GM23248 (cell line): ENCODE measurements around the gene NDE1. TPM values are rescaled to one million over a fixed set of nuclear protein-coding genes. Genes with fewer than 3 reads are reported as not detected.
"Not testable (repeated sequence)": the region's sequence is repeated elsewhere in the genome, so short reads cannot be mapped to it uniquely, and the experiment has no call there.

ENCODE experiments used
- DNase-seq: peaks from one replicate; pipeline ENCODE4 v3.0.0-alpha.2; 2015
- H2AFZ ChIP-seq: fragments of 200-600 bp; sonication (generic); 2 replicates; pipeline ENCODE4 v1.6.1; 2016; ENCODE audit warnings: antibody characterized with exemption
- H3F3A ChIP-seq: fragments of 200-600 bp; sonication (generic); 2 replicates; pipeline ENCODE4 v1.6.1; 2016; ENCODE audit warnings: mild to moderate bottlenecking, antibody characterized with exemption, mixed run types; ENCODE audit not compliant: insufficient read depth
- H3K27ac ChIP-seq: fragments of 200-600 bp; sonication (generic); 2 replicates; pipeline ENCODE4 v1.5.1; 2016; ENCODE audit warnings: mild to moderate bottlenecking
- H3K27me3 ChIP-seq: fragments of 200-600 bp; sonication (generic); replicated peaks from 2 replicates; pipeline ENCODE4 v1.6.1; 2016; ENCODE audit warnings: mild to moderate bottlenecking; ENCODE audit not compliant: insufficient read depth
- H3K36me3 ChIP-seq: fragments of 200-600 bp; sonication (generic); 2 replicates; pipeline ENCODE4 v1.6.1; 2016; ENCODE audit warnings: low read depth, mild to moderate bottlenecking
- H3K4me1 ChIP-seq: fragments of 200-600 bp; sonication (generic); 2 replicates; pipeline ENCODE4 v1.6.1; 2016; ENCODE audit warnings: mild to moderate bottlenecking; ENCODE audit not compliant: insufficient read depth
- H3K4me2 ChIP-seq: fragments of 200-600 bp; sonication (generic); one replicate; pipeline ENCODE4 v1.6.1; 2016; ENCODE audit warnings: mild to moderate bottlenecking; ENCODE audit not compliant: unreplicated experiment
- H3K4me3 ChIP-seq: fragments of 200-600 bp; sonication (generic); 2 replicates; pipeline ENCODE4 v1.5.1; 2016; ENCODE audit warnings: mild to moderate bottlenecking
- H3K79me2 ChIP-seq: fragments of 200-600 bp; sonication (generic); 2 replicates; pipeline ENCODE4 v1.6.1; 2016; ENCODE audit warnings: mild to moderate bottlenecking; ENCODE audit not compliant: insufficient read depth
- H3K9ac ChIP-seq: fragments of 200-600 bp; sonication (generic); 2 replicates; pipeline ENCODE4 v1.6.1; 2016; ENCODE audit warnings: mild to moderate bottlenecking
- H3K9me2 ChIP-seq: fragments of 200-600 bp; sonication (generic); 2 replicates; pipeline ENCODE4 v1.6.1; 2016; ENCODE audit warnings: mixed run types, mild to moderate bottlenecking, moderate library complexity; ENCODE audit not compliant: insufficient read depth
- H3K9me3 ChIP-seq: fragments of 200-600 bp; sonication (generic); one replicate; pipeline ENCODE4 v1.6.1; 2017; ENCODE audit warnings: low read depth
- H4K20me1 ChIP-seq: fragments of 200-600 bp; sonication (generic); 2 replicates; pipeline ENCODE4 v1.6.0; 2016; ENCODE audit not compliant: insufficient read depth
- EZH2 ChIP-seq: fragments of 200-600 bp; sonication (generic); IDR thresholded peaks from 2 replicates; pipeline ENCODE4 v1.6.1; 2018; ENCODE audit warnings: antibody characterized with exemption, mild to moderate bottlenecking; ENCODE audit not compliant: insufficient read depth, poor library complexity, severe bottlenecking
- EZH2phosphoT487 ChIP-seq: fragments of 200-600 bp; sonication (generic); IDR thresholded peaks from 2 replicates; pipeline ENCODE4 v1.6.1; 2018; ENCODE audit warnings: antibody characterized with exemption, moderate library complexity, mild to moderate bottlenecking, low read depth; ENCODE audit not compliant: insufficient read depth
- WGBS, 2 experiments: methylation state at CpG; one replicate each; pipeline ENCODE4 v1.1.6; 2015 to 2017; ENCODE audit warnings: low lambda C conversion rate in 2 of 2, low coverage in 1 of 2; ENCODE audit errors: missing lambda C conversion rate in 2 of 2; 5-methylcytosine and 5-hydroxymethylcytosine counted together
- in situ Hi-C: fragments of 300-500 bp; cut with MboI; formaldehyde crosslinking; loops from 2 replicates; pipeline ENCODE4 v1.15.0; 2020
- polyA plus RNA-seq: library from polyadenylated mRNA; unstranded; fragments of >200 nt; fragmentation: Nextera tagmentation; extraction: Ambion mirVana; gene quantifications from 2 replicates; pipeline ENCODE4 v1.2.1, GENCODE V29; 2016
- total RNA-seq: library from RNA; depleted of rRNA; stranded (reverse); fragments of >200 nt; shearing (Covaris generic); gene quantifications from 2 replicates; pipeline ENCODE4 v1.2.3, GENCODE V29; 2014

The NDE1 gene
- total and polyA plus RNA-seq, 2 experiments from 2014 or later = 31.2 to 37.8 TPM

- Histone ChIP-seq H3K9ac (0 out of 2 replicates have a peak overlapping the region, but pooled peaks have one; percentile 91), H3K27me3 (no peaks in the 10 kb centered on the region), H2AFZ (no peak overlapping the region), H3K9me2 (no peaks in the 10 kb centered on the region), H3K4me2 (no peak overlapping the region), H4K20me1 (no peaks in the 10 kb centered on the region), H3K4me1 (peaks cover 20% of the 10 kb centered on the region), H3K27ac (peak overlapping the region; percentile 99), H3F3A (peaks cover 36% of the 10 kb centered on the region), H3K4me3 (no peak overlapping the region), H3K79me2 (peaks cover 39% of the 10 kb centered on the region), H3K36me3 (peaks cover 14% of the 10 kb centered on the region), H3K9me3 (no peaks in the 10 kb centered on the region)
- in situ Hi-C loops = no loop called here
- TF ChIP-seq EZH2 (no peak), EZH2phosphoT487 (no peak)
- DNase-seq = no peak
- WGBS, 2 experiments = 93 to 98% methylated on average over 8 of the region's 8 CpGs
These were observed 21.6 kb downstream of the NDE1 start for GRCh38 chr16:15671530-15672117.

DNA sequence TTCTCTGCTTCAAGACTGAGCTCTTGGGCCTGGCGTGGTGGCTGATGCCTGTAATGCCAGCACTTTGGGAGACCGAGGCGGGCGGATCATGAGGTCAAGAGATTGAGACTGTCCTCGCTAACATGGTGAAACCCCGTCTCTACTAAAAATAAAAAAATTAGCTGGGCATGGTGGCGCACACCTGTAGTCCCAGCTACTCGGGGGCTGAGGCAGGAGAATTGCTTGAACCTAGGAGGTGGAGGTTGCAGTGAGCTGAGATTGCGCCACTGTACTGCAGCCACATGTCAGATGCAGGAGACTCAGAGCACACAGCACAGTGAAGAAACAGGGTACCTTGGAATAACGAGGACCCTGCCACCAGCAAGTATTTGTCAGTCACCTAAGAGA, 22.1 kb downstream of the NDE1 start:
- DNase-seq = not testable (repeated sequence)
- peak overlapping the region; percentile 99 for H3K27ac ChIP-seq

DNA sequence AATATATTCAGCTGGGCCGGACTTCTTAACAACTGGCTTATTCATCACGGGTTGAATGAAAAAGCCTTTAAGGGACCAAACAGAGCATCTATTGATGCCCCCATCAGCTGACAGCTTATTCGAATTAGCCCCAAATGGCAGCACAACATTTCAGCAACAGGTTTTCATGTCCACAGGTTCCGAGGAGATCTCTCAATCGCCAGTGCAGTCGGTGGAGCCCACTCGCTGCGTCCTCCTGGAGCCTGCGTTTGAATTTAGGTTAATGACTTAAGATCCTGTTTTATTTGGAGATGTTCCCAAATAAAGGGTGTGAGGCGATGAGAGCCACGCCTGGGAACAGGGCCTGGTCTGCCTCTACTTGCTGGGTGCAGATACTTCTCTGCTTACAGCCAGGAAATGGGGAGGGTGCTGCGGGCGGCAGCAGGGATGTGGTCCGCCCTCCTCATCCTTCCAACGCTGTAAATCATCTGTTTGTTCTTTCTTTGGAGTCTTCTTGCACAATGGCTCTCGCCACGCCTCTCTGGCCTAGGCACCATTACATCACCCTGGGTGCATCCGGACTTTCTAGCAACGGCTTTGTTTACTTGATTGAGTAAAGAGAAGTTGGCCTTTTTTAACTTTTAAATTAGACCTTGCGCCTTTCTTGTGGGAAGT, 22.6 kb downstream of the NDE1 start:
- Histone ChIP-seq H3K9me2 (no peaks in the 10 kb centered on the region), H3F3A (peaks cover 36% of the 10 kb centered on the region), H3K4me3 (peak overlapping the region; percentile 58), H3K9ac (peak overlapping the region; percentile 91), H3K27me3 (no peaks in the 10 kb centered on the region), H3K27ac (peak overlapping the region; percentile 99), H3K4me2 (peak overlapping the region; percentile 84), H3K4me1 (peaks cover 20% of the 10 kb centered on the region), H2AFZ (peak overlapping the region; percentile 79), H4K20me1 (no peaks in the 10 kb centered on the region), H3K79me2 (peaks cover 41% of the 10 kb centered on the region), H3K36me3 (peaks cover 9% of the 10 kb centered on the region; the same call in 1 of the 2 replicates), H3K9me3 (no peaks in the 10 kb centered on the region)
- TF ChIP-seq EZH2phosphoT487 (no peak), EZH2 (no peak)
- in situ Hi-C loops = no loop called here
- 2% methylated on average over 20 of the region's 20 CpGs for WGBS, 2 experiments
- peak; percentile 98 for DNase-seq

More for the DNA sequence above, 22.1 kb downstream of the NDE1 start:
- H3K9me2 ChIP-seq, H3K27me3 ChIP-seq, H4K20me1 ChIP-seq, H3K9me3 ChIP-seq, in situ Hi-C loops: not testable (repeated sequence)
- H3K4me1 ChIP-seq = peaks cover 20% of the 10 kb centered on the region
- WGBS, 2 experiments = 84 to 86% methylated on average over 10 of the region's 10 CpGs
- H2AFZ ChIP-seq = peak overlapping the region; percentile 79
- H3K4me3 ChIP-seq = 0 out of 2 replicates have a peak overlapping the region, but pooled peaks have one; percentile 58
- peaks cover 39% of the 10 kb centered on the region for H3K79me2 ChIP-seq
- peaks cover 36% of the 10 kb centered on the region for H3F3A ChIP-seq
- H3K4me2 ChIP-seq = peak overlapping the region; percentile 84
- H3K36me3 ChIP-seq = peaks cover 12% of the 10 kb centered on the region
- H3K9ac ChIP-seq = peak overlapping the region; percentile 91

- in situ Hi-C loops = no loop called here
- peaks cover 45% of the 10 kb centered on the region for H3K79me2 ChIP-seq
- no peak overlapping the region for H3K4me3 ChIP-seq
- H3K4me1 ChIP-seq = peaks cover 20% of the 10 kb centered on the region
- no peak for DNase-seq
- H3K36me3 ChIP-seq = peaks cover 3% of the 10 kb centered on the region; the same call in 1 of the 2 replicates
- no peak overlapping the region for H3K9ac ChIP-seq
- 97% methylated on average over 7 of the region's 7 CpGs for WGBS, 2 experiments
- no peak overlapping the region for H3K4me2 ChIP-seq
- no peaks in the 10 kb centered on the region for H3K9me3 ChIP-seq
- H2AFZ ChIP-seq = no peak overlapping the region
- H4K20me1 ChIP-seq = no peaks in the 10 kb centered on the region
- no peak overlapping the region for H3K27ac ChIP-seq
- no peaks in the 10 kb centered on the region for H3K9me2 ChIP-seq
- H3K27me3 ChIP-seq = no peaks in the 10 kb centered on the region
- peaks cover 36% of the 10 kb centered on the region for H3F3A ChIP-seq
- TF ChIP-seq EZH2 (no peak), EZH2phosphoT487 (no peak)
These were observed 24.5 kb downstream of the NDE1 start for GRCh38 chr16:15674571-15674970.
